IMR-90 (cell line): ENCODE results near the gene TMEM225. TPM values are rescaled to one million over a fixed set of nuclear protein-coding genes. Genes with fewer than 3 reads are reported as not detected.

Source experiments
- ATAC-seq: fragments of 200-7000 bp; cut with Tn5 transposase; 2 replicates; pipeline ENCODE4 v1.9.1; 2020; ENCODE audit warnings: low read depth, mild to moderate bottlenecking, moderate library complexity
- BruUV-seq: library from RNA; stranded (reverse); fragments of 400-500 nt; replicated peaks from 2 replicates; lab custom pipeline; 2021; lab: Mats Ljungman, UMichigan
- CTCF ChIA-PET: fragments of 300-600 bp; formaldehyde crosslinking; extraction: SDS; loops from one replicate; lab custom pipeline; 2021; ENCODE audit warnings: antibody characterized with exemption; lab: Yijun Ruan, JAX
- POLR2A ChIA-PET: fragments of 300-600 bp; sonication (Branson Sonifier 250); formaldehyde crosslinking; loops from one replicate; lab custom pipeline; 2022; ENCODE audit warnings: antibody characterized with exemption; ENCODE audit not compliant: unreplicated experiment; lab: Charles Lee
- DNase-seq: peaks from one replicate; pipeline ENCODE4 v3.0.0; 2013
- H2AFZ ChIP-seq: replicated peaks from 2 replicates; pipeline ENCODE3; 2013; ENCODE audit warnings: low read length, mild to moderate bottlenecking; ENCODE audit not compliant: poor library complexity
- H2AK5ac ChIP-seq: 2 replicates; pipeline ENCODE4 v1.6.1; 2013; ENCODE audit warnings: low read depth, low read length, inconsistent platforms
- H2AK9ac ChIP-seq: replicated peaks from 2 replicates; pipeline ENCODE3; 2013; ENCODE audit warnings: mild to moderate bottlenecking, low read depth, low read length, moderate library complexity; ENCODE audit not compliant: poor library complexity
- H2BK120ac ChIP-seq: 2 replicates; pipeline ENCODE4 v1.6.1; 2013; ENCODE audit warnings: low read depth, low read length, inconsistent platforms
- H2BK15ac ChIP-seq: 3 replicates; pipeline ENCODE4 v1.6.1; 2013; ENCODE audit warnings: low read depth, low read length, inconsistent platforms
- H2BK20ac ChIP-seq: 2 replicates; pipeline ENCODE4 v1.6.1; 2013; ENCODE audit warnings: low read depth, mild to moderate bottlenecking, inconsistent platforms, low read length, moderate library complexity
- H2BK5ac ChIP-seq: 2 replicates; pipeline ENCODE4 v1.6.1; 2013; ENCODE audit warnings: mild to moderate bottlenecking, low read depth, low read length, inconsistent platforms; ENCODE audit not compliant: poor library complexity, severe bottlenecking
- H3K14ac ChIP-seq: replicated peaks from 2 replicates; pipeline ENCODE4 v1.6.1; 2013; ENCODE audit warnings: low read depth, low read length, inconsistent platforms
- H3K18ac ChIP-seq: 2 replicates; pipeline ENCODE4 v1.6.1; 2013; ENCODE audit warnings: low read depth, low read length, control low read depth
- H3K23ac ChIP-seq: 2 replicates; pipeline ENCODE4 v1.6.1; 2013; ENCODE audit warnings: low read depth, low read length, inconsistent platforms
- H3K27ac ChIP-seq: 2 replicates; pipeline ENCODE4 v1.5.1; 2013; ENCODE audit warnings: mild to moderate bottlenecking, control low read depth, low read length; ENCODE audit not compliant: insufficient read depth
- H3K27me3 ChIP-seq: 2 replicates; pipeline ENCODE4 v1.6.1; 2013; ENCODE audit warnings: low read length; ENCODE audit not compliant: control insufficient read depth, insufficient read depth
- H3K36me3 ChIP-seq: 2 replicates; pipeline ENCODE4 v1.6.1; 2013; ENCODE audit warnings: low read length, mixed read lengths; ENCODE audit not compliant: control insufficient read depth, insufficient read depth
- H3K4ac ChIP-seq: 2 replicates; pipeline ENCODE4 v1.6.1; 2013; ENCODE audit warnings: low read depth, low read length, inconsistent platforms
- H3K4me1 ChIP-seq: 2 replicates; pipeline ENCODE4 v1.6.1; 2013; ENCODE audit warnings: low read length, mixed read lengths; ENCODE audit not compliant: control insufficient read depth, insufficient read depth
- H3K4me2 ChIP-seq: 2 replicates; pipeline ENCODE4 v1.6.1; 2013; ENCODE audit warnings: low read depth, mild to moderate bottlenecking, control low read depth, low read length, moderate library complexity
- H3K4me3 ChIP-seq: 2 replicates; pipeline ENCODE4 v1.5.1; 2013; ENCODE audit warnings: low read depth, mild to moderate bottlenecking, control low read depth, low read length, moderate library complexity; ENCODE audit not compliant: insufficient read depth
- H3K56ac ChIP-seq: 2 replicates; pipeline ENCODE4 v1.6.1; 2013; ENCODE audit warnings: low read length, inconsistent platforms; ENCODE audit not compliant: insufficient read depth; ENCODE audit errors: extremely low read depth
- H3K79me1 ChIP-seq, 2 experiments: 2 replicates each; pipeline ENCODE4 v1.6.1; 2013; ENCODE audit warnings: low read length in 2 of 2, inconsistent platforms in 1 of 2, low read depth in 1 of 2
- H3K9ac ChIP-seq: 2 replicates; pipeline ENCODE4 v1.6.1; 2013; ENCODE audit warnings: low read depth, low read length, control low read depth
- H3K9me1 ChIP-seq: 2 replicates; pipeline ENCODE4 v1.6.1; 2013; ENCODE audit warnings: low read length, inconsistent platforms; ENCODE audit not compliant: insufficient read depth
- H3K9me3 ChIP-seq: 2 replicates; pipeline ENCODE4 v1.6.1; 2013; ENCODE audit warnings: low read length; ENCODE audit not compliant: control insufficient read depth, insufficient read depth
- H4K20me1 ChIP-seq: 2 replicates; pipeline ENCODE4 v1.6.1; 2013; ENCODE audit warnings: low read length, inconsistent platforms; ENCODE audit not compliant: insufficient read depth
- H4K5ac ChIP-seq: 2 replicates; pipeline ENCODE4 v1.6.1; 2013; ENCODE audit warnings: mild to moderate bottlenecking, low read depth, low read length, control low read depth
- H4K8ac ChIP-seq, 2 experiments: 2 replicates each; pipeline ENCODE4 v1.6.1; 2013; ENCODE audit warnings: low read depth in 2 of 2, low read length in 2 of 2, control low read depth in 1 of 2, inconsistent platforms in 1 of 2
- H4K91ac ChIP-seq: 2 replicates; pipeline ENCODE4 v1.6.1; 2013; ENCODE audit warnings: low read depth, low read length, inconsistent platforms; ENCODE audit not compliant: insufficient read depth
- BHLHE40 ChIP-seq: fragments of 150-350 bp; IDR thresholded peaks from 2 replicates; pipeline ENCODE4 v1.6.1; 2016; ENCODE audit warnings: mild to moderate bottlenecking, low read depth, low read length
- CEBPB ChIP-seq: IDR thresholded peaks from 2 replicates; pipeline ENCODE4 v1.6.1; 2012; ENCODE audit warnings: low read depth, low read length, improper control_type of control experiment
- CHD1 ChIP-seq: IDR thresholded peaks from 2 replicates; pipeline ENCODE4 v1.6.1; 2012; ENCODE audit warnings: low read depth, low read length, improper control_type of control experiment
- FOS ChIP-seq: fragments of 150-350 bp; IDR thresholded peaks from 2 replicates; pipeline ENCODE4 v1.6.1; 2016; ENCODE audit warnings: low read depth, low read length
- MAFK ChIP-seq: IDR thresholded peaks from 2 replicates; pipeline ENCODE4 v1.6.1; 2012; ENCODE audit warnings: low read depth, low read length, improper control_type of control experiment
- MAZ ChIP-seq: IDR thresholded peaks from 2 replicates; pipeline ENCODE4 v1.6.1; 2012; ENCODE audit warnings: low read depth, mild to moderate bottlenecking, low read length, improper control_type of control experiment, moderate library complexity, borderline replicate concordance
- MXI1 ChIP-seq: IDR thresholded peaks from 2 replicates; pipeline ENCODE4 v1.6.1; 2012; ENCODE audit warnings: low read depth, mild to moderate bottlenecking, low read length, moderate library complexity, borderline replicate concordance
- NFE2L2 ChIP-seq: fragments of 150-350 bp; IDR thresholded peaks from 2 replicates; pipeline ENCODE4 v1.6.1; 2016; ENCODE audit warnings: low read depth, mild to moderate bottlenecking, low read length
- POLR2A ChIP-seq: IDR thresholded peaks from 2 replicates; pipeline ENCODE4 v1.6.1; 2012; ENCODE audit warnings: mild to moderate bottlenecking, low read depth, low read length
- RAD21 ChIP-seq: IDR thresholded peaks from 2 replicates; pipeline ENCODE4 v1.6.1; 2012; ENCODE audit warnings: low read length, improper control_type of control experiment
- RCOR1 ChIP-seq: IDR thresholded peaks from 2 replicates; pipeline ENCODE4 v1.6.1; 2012; ENCODE audit warnings: mild to moderate bottlenecking, low read length, improper control_type of control experiment; ENCODE audit not compliant: insufficient replicate concordance
- RFX5 ChIP-seq: IDR thresholded peaks from 2 replicates; pipeline ENCODE4 v1.8.0; 2012; ENCODE audit warnings: low read depth, mild to moderate bottlenecking, low read length, moderate library complexity
- SMC3 ChIP-seq: fragments of 150-350 bp; IDR thresholded peaks from 2 replicates; pipeline ENCODE4 v1.6.1; 2016; ENCODE audit warnings: low read depth, mild to moderate bottlenecking, antibody characterized with exemption, low read length, moderate library complexity
- dilution Hi-C: fragments of 300-500 bp; cut with HindIII; formaldehyde crosslinking; loops from one replicate; pipeline ENCODE4 v1.14.3; 2018; ENCODE audit warnings: low sequenced_read_pairs; ENCODE audit not compliant: unreplicated experiment
- in situ Hi-C: fragments of 300-500 bp; cut with MboI; formaldehyde crosslinking; loops from 3 replicates; pipeline ENCODE4 v1.14.3; 2019; ENCODE audit warnings: low sequenced_read_pairs, inconsistent platforms, mixed read lengths
- intact Hi-C: fragments of 100-400 bp; cut with micrococcal nuclease; formaldehyde crosslinking; loops from 2 replicates; pipeline ENCODE4 v1.10.0; 2022
- polyA plus RNA-seq, 3 experiments: library from polyadenylated mRNA; depleted of rRNA; stranded (reverse); fragments of >200 nt; gene quantifications; 2 replicates each; pipeline ENCODE4 v1.2.3, GENCODE V29; 2012; ENCODE audit warnings: low replicate concordance in 1 of 3
- total RNA-seq: library from RNA; depleted of rRNA; stranded (reverse); fragments of >200 nt; gene quantifications from 2 replicates; pipeline ENCODE4 v1.2.3, GENCODE V29; 2012
- TF ChIP-seq, protein P1 (sequence below): fragments of 150-350 bp; IDR thresholded peaks from 2 replicates; pipeline ENCODE4 v1.6.1; 2017; ENCODE audit warnings: mild to moderate bottlenecking, antibody characterized with exemption, low read length, low read depth
- TF ChIP-seq, protein P2 (sequence below): fragments of 150-350 bp; IDR thresholded peaks from 2 replicates; pipeline ENCODE4 v1.6.1; 2016; ENCODE audit warnings: low read depth, mild to moderate bottlenecking, low read length, moderate library complexity, borderline replicate concordance
- TF ChIP-seq, protein P3 (sequence below): conservative IDR thresholded peaks from 2 replicates; pipeline ENCODE4 v1.5.1; 2012; ENCODE audit warnings: mild to moderate bottlenecking, low read depth, low read length, improper control_type of control experiment

Gene TMEM225
- total and polyA plus RNA-seq, 2 of the 4 experiments (the other 2 are of a cell fraction): not detected

DNA sequence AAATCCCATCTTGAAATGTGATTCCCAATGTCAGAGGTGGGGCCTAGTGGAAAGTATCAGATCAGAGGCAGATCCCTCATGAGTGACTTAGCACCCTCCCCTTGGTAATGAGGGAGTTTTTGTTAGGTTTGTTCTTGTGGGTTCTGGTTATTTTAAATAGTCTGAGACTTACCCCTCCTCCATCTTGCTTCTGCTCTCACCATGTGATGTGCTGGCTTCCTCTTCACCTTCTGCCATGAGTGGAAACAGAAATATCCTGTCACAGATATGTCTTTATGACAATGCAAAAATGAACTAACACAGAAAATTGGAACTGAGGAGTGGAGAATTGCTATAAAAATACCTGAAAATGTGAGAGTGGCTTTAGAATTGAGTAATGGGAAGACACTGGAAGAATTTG is 33.1 kb downstream of the TMEM225 start:
- no peaks in the 10 kb centered on the region for H3K79me1 ChIP-seq
- in situ Hi-C loops (no loop called here), dilution Hi-C loops (no loop called here), intact Hi-C loops (no loop called here)
- H4K91ac ChIP-seq: no peak overlapping the region
- H3K4me3 ChIP-seq: no peak overlapping the region
- H3K4me2 ChIP-seq: no peak overlapping the region
- POLR2A ChIA-PET: no interaction called here
- no peaks in the 10 kb centered on the region for H3K9me1 ChIP-seq
- TF ChIP-seq, protein P1, sequence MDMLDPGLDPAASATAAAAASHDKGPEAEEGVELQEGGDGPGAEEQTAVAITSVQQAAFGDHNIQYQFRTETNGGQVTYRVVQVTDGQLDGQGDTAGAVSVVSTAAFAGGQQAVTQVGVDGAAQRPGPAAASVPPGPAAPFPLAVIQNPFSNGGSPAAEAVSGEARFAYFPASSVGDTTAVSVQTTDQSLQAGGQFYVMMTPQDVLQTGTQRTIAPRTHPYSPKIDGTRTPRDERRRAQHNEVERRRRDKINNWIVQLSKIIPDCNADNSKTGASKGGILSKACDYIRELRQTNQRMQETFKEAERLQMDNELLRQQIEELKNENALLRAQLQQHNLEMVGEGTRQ: no peak
- TF ChIP-seq, protein P2, sequence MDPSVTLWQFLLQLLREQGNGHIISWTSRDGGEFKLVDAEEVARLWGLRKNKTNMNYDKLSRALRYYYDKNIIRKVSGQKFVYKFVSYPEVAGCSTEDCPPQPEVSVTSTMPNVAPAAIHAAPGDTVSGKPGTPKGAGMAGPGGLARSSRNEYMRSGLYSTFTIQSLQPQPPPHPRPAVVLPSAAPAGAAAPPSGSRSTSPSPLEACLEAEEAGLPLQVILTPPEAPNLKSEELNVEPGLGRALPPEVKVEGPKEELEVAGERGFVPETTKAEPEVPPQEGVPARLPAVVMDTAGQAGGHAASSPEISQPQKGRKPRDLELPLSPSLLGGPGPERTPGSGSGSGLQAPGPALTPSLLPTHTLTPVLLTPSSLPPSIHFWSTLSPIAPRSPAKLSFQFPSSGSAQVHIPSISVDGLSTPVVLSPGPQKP: no peak
- TF ChIP-seq CEBPB (no peak), RFX5 (no peak), MAFK (no peak), RCOR1 (no peak), NFE2L2 (no peak), MAZ (no peak), MXI1 (no peak), RAD21 (no peak), CHD1 (no peak), FOS (no peak), BHLHE40 (no peak), SMC3 (no peak), POLR2A (no peak)
- TF ChIP-seq, protein P3, sequence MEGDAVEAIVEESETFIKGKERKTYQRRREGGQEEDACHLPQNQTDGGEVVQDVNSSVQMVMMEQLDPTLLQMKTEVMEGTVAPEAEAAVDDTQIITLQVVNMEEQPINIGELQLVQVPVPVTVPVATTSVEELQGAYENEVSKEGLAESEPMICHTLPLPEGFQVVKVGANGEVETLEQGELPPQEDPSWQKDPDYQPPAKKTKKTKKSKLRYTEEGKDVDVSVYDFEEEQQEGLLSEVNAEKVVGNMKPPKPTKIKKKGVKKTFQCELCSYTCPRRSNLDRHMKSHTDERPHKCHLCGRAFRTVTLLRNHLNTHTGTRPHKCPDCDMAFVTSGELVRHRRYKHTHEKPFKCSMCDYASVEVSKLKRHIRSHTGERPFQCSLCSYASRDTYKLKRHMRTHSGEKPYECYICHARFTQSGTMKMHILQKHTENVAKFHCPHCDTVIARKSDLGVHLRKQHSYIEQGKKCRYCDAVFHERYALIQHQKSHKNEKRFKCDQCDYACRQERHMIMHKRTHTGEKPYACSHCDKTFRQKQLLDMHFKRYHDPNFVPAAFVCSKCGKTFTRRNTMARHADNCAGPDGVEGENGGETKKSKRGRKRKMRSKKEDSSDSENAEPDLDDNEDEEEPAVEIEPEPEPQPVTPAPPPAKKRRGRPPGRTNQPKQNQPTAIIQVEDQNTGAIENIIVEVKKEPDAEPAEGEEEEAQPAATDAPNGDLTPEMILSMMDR: no peak
- H3K18ac ChIP-seq: no peak overlapping the region
- no peaks in the 10 kb centered on the region for H4K20me1 ChIP-seq
- ATAC-seq (no peak), DNase-seq (no peak)
- CTCF ChIA-PET: no interaction called here
- no peak overlapping the region for H2AK9ac ChIP-seq
- H3K23ac ChIP-seq: no peak overlapping the region
- no peak overlapping the region for H2BK5ac ChIP-seq
- H2AK5ac ChIP-seq: no peak overlapping the region
- H3K9me3 ChIP-seq: peaks cover 22% of the 10 kb centered on the region
- no peak overlapping the region for H4K8ac ChIP-seq
- no peak overlapping the region for H3K56ac ChIP-seq
- no peaks in the 10 kb centered on the region for H3K27me3 ChIP-seq
- no peak overlapping the region for H3K14ac ChIP-seq
- no peak overlapping the region for H2AFZ ChIP-seq
- no peaks in the 10 kb centered on the region for H3K4me1 ChIP-seq
- no peak overlapping the region for H3K9ac ChIP-seq
- H2BK20ac ChIP-seq: no peak overlapping the region
- H2BK120ac ChIP-seq: no peak overlapping the region
- H4K5ac ChIP-seq: no peak overlapping the region
- H2BK15ac ChIP-seq: no peak overlapping the region
- H3K36me3 ChIP-seq: no peaks in the 10 kb centered on the region
- no peak overlapping the region for H3K4ac ChIP-seq
- H3K27ac ChIP-seq: no peak overlapping the region
- BruUV-seq: no TSS peak
